ENCODE results near the gene CFAP69. TPM values are rescaled to one million over a fixed set of nuclear protein-coding genes. Genes with fewer than 3 reads are reported as not detected.

CFAP69 gene
- total RNA-seq, 1 experiment from 2014 or later, result 3.1 TPM

DNA sequence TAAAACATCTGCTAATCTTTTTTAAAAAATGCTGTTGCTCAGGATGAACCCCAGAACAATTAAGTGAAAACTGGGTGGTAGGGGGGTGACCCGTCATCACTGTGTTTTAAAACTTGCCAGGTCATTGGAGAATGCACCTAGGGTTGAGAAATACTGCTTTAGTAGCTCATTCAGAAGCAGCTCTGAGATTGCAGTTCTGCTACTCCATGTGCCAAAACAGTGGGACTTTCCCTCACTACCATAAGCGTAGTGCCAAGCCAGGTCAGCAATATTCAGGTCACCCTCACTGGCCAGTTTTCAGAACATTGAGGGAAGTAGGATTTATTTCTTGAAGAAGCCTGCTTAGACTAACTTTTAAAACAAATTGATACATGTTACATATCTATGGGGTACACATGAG is 28.2 kb upstream of the CFAP69 start:
- H3F3A ChIP-seq (ENCODE audit: low read length, unreplicated experiment), result no peaks in the 10 kb centered on the region
- no peak overlapping the region for H3K27ac ChIP-seq (ENCODE audit: low read length)
- H3K36me3 ChIP-seq (ENCODE audit: low read depth, low read length), result no peaks in the 10 kb centered on the region
- H3K27me3 ChIP-seq (ENCODE audit: low read length), result no peaks in the 10 kb centered on the region
- TF ChIP-seq EZH2phosphoT487 (IDR thresholded peaks at IDR 0.05; ENCODE audit: borderline replicate concordance, low read length) (no peak), EZH2 (IDR thresholded peaks at IDR 0.05; ENCODE audit: low read length, unreplicated experiment) (no peak)
- TF ChIP-seq, protein P1, sequence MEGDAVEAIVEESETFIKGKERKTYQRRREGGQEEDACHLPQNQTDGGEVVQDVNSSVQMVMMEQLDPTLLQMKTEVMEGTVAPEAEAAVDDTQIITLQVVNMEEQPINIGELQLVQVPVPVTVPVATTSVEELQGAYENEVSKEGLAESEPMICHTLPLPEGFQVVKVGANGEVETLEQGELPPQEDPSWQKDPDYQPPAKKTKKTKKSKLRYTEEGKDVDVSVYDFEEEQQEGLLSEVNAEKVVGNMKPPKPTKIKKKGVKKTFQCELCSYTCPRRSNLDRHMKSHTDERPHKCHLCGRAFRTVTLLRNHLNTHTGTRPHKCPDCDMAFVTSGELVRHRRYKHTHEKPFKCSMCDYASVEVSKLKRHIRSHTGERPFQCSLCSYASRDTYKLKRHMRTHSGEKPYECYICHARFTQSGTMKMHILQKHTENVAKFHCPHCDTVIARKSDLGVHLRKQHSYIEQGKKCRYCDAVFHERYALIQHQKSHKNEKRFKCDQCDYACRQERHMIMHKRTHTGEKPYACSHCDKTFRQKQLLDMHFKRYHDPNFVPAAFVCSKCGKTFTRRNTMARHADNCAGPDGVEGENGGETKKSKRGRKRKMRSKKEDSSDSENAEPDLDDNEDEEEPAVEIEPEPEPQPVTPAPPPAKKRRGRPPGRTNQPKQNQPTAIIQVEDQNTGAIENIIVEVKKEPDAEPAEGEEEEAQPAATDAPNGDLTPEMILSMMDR (conservative IDR thresholded peaks at IDR 0.05; ENCODE audit: low read depth, low read length), result no peak
- H3K9ac ChIP-seq (ENCODE audit: low read length), result no peak overlapping the region
- no peak overlapping the region for H3K4me3 ChIP-seq (ENCODE audit: low read length)
- no TSS peak for BruUV-seq (replicated peaks)
- ATAC-seq (no peak), DNase-seq (no peak)
- H3K9me3 ChIP-seq (ENCODE audit: low read length), result no peaks in the 10 kb centered on the region
- intact Hi-C loops (cut with micrococcal nuclease), result no loop called here
- peaks cover 18% of the 10 kb centered on the region for H3K79me2 ChIP-seq (ENCODE audit: low read length)
- no peaks in the 10 kb centered on the region for H3K9me2 ChIP-seq (replicated peaks; ENCODE audit: low read length)
- no peak overlapping the region for H3K4me2 ChIP-seq (ENCODE audit: low read length)
- H2AFZ ChIP-seq (ENCODE audit: low read length), result no peak overlapping the region
- CTCF ChIA-PET, result no interaction called here
- H3K4me1 ChIP-seq (ENCODE audit: insufficient read depth, low read length), result peaks cover 12% of the 10 kb centered on the region; the same call in 1 of the 2 replicates
- H4K20me1 ChIP-seq (ENCODE audit: low read length), result no peaks in the 10 kb centered on the region
- POLR2A ChIA-PET (ENCODE audit: unreplicated experiment), result interaction anchor here (0.5 kb wide), 1 partner anchor 187 kb away, joined by 20 read pairs; the partner anchor contains the start of gene CLDN12

DNA sequence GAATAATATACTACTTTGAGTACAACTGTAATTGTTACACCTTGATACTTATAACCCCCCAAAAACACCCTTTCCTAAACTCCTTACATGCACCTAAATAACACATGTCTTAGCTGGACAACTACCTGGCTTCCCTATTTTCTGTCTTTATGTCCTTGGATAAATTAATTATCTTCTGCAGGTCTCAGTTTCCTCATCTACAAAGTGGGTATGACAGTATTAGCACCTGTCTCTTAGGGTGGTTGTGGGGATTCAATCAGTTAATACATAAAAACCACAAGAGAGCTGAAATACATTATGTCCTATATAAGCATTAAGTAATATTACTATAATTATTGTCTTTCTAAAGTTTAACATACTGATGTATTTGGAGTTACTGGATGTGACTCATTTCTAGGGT is 22.6 kb upstream of the CFAP69 start:
- no peaks in the 10 kb centered on the region for H4K20me1 ChIP-seq (ENCODE audit: low read length)
- no peak overlapping the region for H3K4me3 ChIP-seq (ENCODE audit: low read length)
- CTCF ChIA-PET, result no interaction called here

More for the DNA sequence above, 22.6 kb upstream of the CFAP69 start:
- no peak overlapping the region for H3K4me2 ChIP-seq (ENCODE audit: low read length)
- H3K79me2 ChIP-seq (ENCODE audit: low read length), result 0 out of 2 replicates have a peak, but pooled peaks cover 5% of the 10 kb centered on the region
- H3K36me3 ChIP-seq (ENCODE audit: low read depth, low read length), result no peaks in the 10 kb centered on the region
- H3K4me1 ChIP-seq (ENCODE audit: insufficient read depth, low read length), result peaks cover 9% of the 10 kb centered on the region; the same call in 1 of the 2 replicates
- H3K9me3 ChIP-seq (ENCODE audit: low read length), result no peaks in the 10 kb centered on the region
- no peak overlapping the region for H2AFZ ChIP-seq (ENCODE audit: low read length)
- BruUV-seq (replicated peaks), result no TSS peak
- intact Hi-C loops (cut with micrococcal nuclease), result no loop called here
- no peaks in the 10 kb centered on the region for H3K9me2 ChIP-seq (replicated peaks; ENCODE audit: low read length)
- ATAC-seq (no peak; the same call in 1 of the 2 replicates), DNase-seq (no peak)
- no peaks in the 10 kb centered on the region for H3F3A ChIP-seq (ENCODE audit: low read length, unreplicated experiment)
- H3K27me3 ChIP-seq (ENCODE audit: low read length), result no peaks in the 10 kb centered on the region
- no peak overlapping the region for H3K9ac ChIP-seq (ENCODE audit: low read length)
- POLR2A ChIA-PET (ENCODE audit: unreplicated experiment), result no interaction called here
- TF ChIP-seq EZH2 (IDR thresholded peaks at IDR 0.05; ENCODE audit: low read length, unreplicated experiment) (no peak), EZH2phosphoT487 (IDR thresholded peaks at IDR 0.05; ENCODE audit: borderline replicate concordance, low read length) (no peak)
- TF ChIP-seq, protein P1 (conservative IDR thresholded peaks at IDR 0.05; ENCODE audit: low read depth, low read length), result no peak
- no peak overlapping the region for H3K27ac ChIP-seq (ENCODE audit: low read length)

All from PC-3 (cell line).